Activated naive CD8-positive, alpha-beta T cell treated with anti-CD3 and anti-CD28 coated beads for 36 hours (primary cell): ENCODE data around the gene PML. TPM values are rescaled to one million over a fixed set of nuclear protein-coding genes. Genes with fewer than 3 reads are reported as not detected.

ENCODE experiments used
- total RNA-seq, 2 experiments: library from RNA; stranded (reverse); gene quantifications; one replicate each; pipeline ENCODE4 v1.2.3, GENCODE V29; 2021

PML gene
- total RNA-seq, 2 experiments from 2014 or later: 53.4 to 54.3 TPM

Other genes starting within 250 kb of the PML start
- gene INSYN1, start 241.4 kb upstream of the PML start, total RNA-seq: not detected
- gene TBC1D21, start 121.2 kb upstream of the PML start, total RNA-seq: not detected
- gene LOXL1, start 68.3 kb upstream of the PML start, total RNA-seq: 1 to 10 TPM; 2.1 to 2.4 TPM
- 10 to 100 TPM in 1 of 2 experiments, 1 to 10 TPM in 1; 8.3 to 10.6 TPM for gene STOML1, start 2.4 kb upstream of the PML start, total RNA-seq
- not detected for gene GOLGA6A, start 87.8 kb downstream of the PML start, total RNA-seq
- gene ISLR2, start 135.9 kb downstream of the PML start, total RNA-seq: not detected
- not detected for gene ISLR, start 179.0 kb downstream of the PML start, total RNA-seq
- under 1 TPM; 0.25 to 0.28 TPM for gene STRA6, start 208.1 kb downstream of the PML start, total RNA-seq
- under 1 TPM in 1 of 2 experiments, not detected in 1; 0.20 TPM for gene CCDC33, start 241.6 kb downstream of the PML start, total RNA-seq